ENCODE results near the gene STX8.

STX8 gene

GRCh38 chr17:9236286-9237052 is 339.2 kb downstream of the STX8 start:
- no peak for DNase-seq

GRCh38 chr17:9235346-9235745 is 340.3 kb downstream of the STX8 start:
- DNase-seq = no peak

GRCh38 chr17:9234389-9234945 is 341.2 kb downstream of the STX8 start:
- DNase-seq = no peak

GRCh38 chr17:9233761-9234160 is 341.9 kb downstream of the STX8 start:
- no peak for DNase-seq

- DNase-seq = no peak
Observed at GRCh38 chr17:9233271-9233599, 342.4 kb downstream of the STX8 start.

- DNase-seq = no peak
Observed at GRCh38 chr17:9232591-9233270, 342.9 kb downstream of the STX8 start.

- no peak for DNase-seq
Observed at GRCh38 chr17:9232155-9232475, 343.5 kb downstream of the STX8 start.

GRCh38 chr17:9231449-9232154 is 344.0 kb downstream of the STX8 start:
- no peak for DNase-seq

GRCh38 chr17:9230861-9231260 is 344.8 kb downstream of the STX8 start:
- no peak for DNase-seq

- DNase-seq = no peak
Observed at GRCh38 chr17:9230346-9230745, 345.3 kb downstream of the STX8 start.

GRCh38 chr17:9229826-9230201 is 345.8 kb downstream of the STX8 start:
- no peak for DNase-seq

- DNase-seq = no peak
Observed at GRCh38 chr17:9229160-9229825, 346.3 kb downstream of the STX8 start.

GRCh38 chr17:9228408-9229159 is 347.0 kb downstream of the STX8 start:
- no peak for DNase-seq

GRCh38 chr17:9227819-9228407 is 347.7 kb downstream of the STX8 start:
- DNase-seq = no peak

GRCh38 chr17:9226794-9227135 is 348.9 kb downstream of the STX8 start:
- DNase-seq = no peak

GRCh38 chr17:9226130-9226793 is 349.4 kb downstream of the STX8 start:
- no peak for DNase-seq

GRCh38 chr17:9225305-9226101 is 350.1 kb downstream of the STX8 start:
- DNase-seq = no peak

GRCh38 chr17:9224485-9224884 is 351.1 kb downstream of the STX8 start:
- no peak for DNase-seq

GRCh38 chr17:9223531-9223930 is 352.1 kb downstream of the STX8 start:
- DNase-seq = no peak

- no peak for DNase-seq
Observed at GRCh38 chr17:9221922-9222180, 353.8 kb downstream of the STX8 start.

All from NCI-H2171 treated with DMSO at 0.1 percent for 48 hours (cell line).